ENCODE measurements around the gene MRPS2.

MRPS2 gene

GRCh38 chr9:135517407-135517822 is 16.9 kb downstream of the MRPS2 start:
- no peak overlapping the region for H3K4me3 ChIP-seq (ENCODE audit: control insufficient read depth, low read depth, low read length)
- no peak for DNase-seq (ENCODE audit: low read depth)
- no peak for TF ChIP-seq CTCF (IDR thresholded peaks at IDR 0.05; ENCODE audit: control insufficient read depth, insufficient read depth, low read depth, low read length, missing control alignments)

- no peak for DNase-seq (ENCODE audit: low read depth)
- H3K4me3 ChIP-seq (ENCODE audit: control insufficient read depth, low read depth, low read length), result no peak overlapping the region
- no peak for TF ChIP-seq CTCF (IDR thresholded peaks at IDR 0.05; ENCODE audit: control insufficient read depth, insufficient read depth, low read depth, low read length, missing control alignments)
These were observed 18.9 kb downstream of the MRPS2 start for GRCh38 chr9:135519179-135519971.

- no peak within 1 kb of the TSS for H3K4me3 ChIP-seq (ENCODE audit: control insufficient read depth, low read depth, low read length)
- no peak for DNase-seq (ENCODE audit: low read depth)
- no peak for TF ChIP-seq CTCF (IDR thresholded peaks at IDR 0.05; ENCODE audit: control insufficient read depth, insufficient read depth, low read depth, low read length, missing control alignments)
These were observed 20.6 kb downstream of the MRPS2 start, which contains the start of gene LCN1 for GRCh38 chr9:135520916-135521607. Gene LCN1 (plus strand): TSS chr9:135521440. CDS start chr9:135521498, 58 bp downstream.

- no peak overlapping the region for H3K4me3 ChIP-seq (ENCODE audit: control insufficient read depth, low read depth, low read length)
- no peak for DNase-seq (ENCODE audit: low read depth)
- TF ChIP-seq CTCF (IDR thresholded peaks at IDR 0.05; ENCODE audit: control insufficient read depth, insufficient read depth, low read depth, low read length, missing control alignments), result no peak
These were observed 21.2 kb downstream of the MRPS2 start for GRCh38 chr9:135521608-135522095.

- no peak overlapping the region for H3K4me3 ChIP-seq (ENCODE audit: control insufficient read depth, low read depth, low read length)
- no peak for DNase-seq (ENCODE audit: low read depth)
- no peak for TF ChIP-seq CTCF (IDR thresholded peaks at IDR 0.05; ENCODE audit: control insufficient read depth, insufficient read depth, low read depth, low read length, missing control alignments)
These were observed 21.8 kb downstream of the MRPS2 start for GRCh38 chr9:135522137-135522877.

GRCh38 chr9:135522931-135523330 is 22.4 kb downstream of the MRPS2 start:
- DNase-seq (ENCODE audit: low read depth), result no peak
- no peak overlapping the region for H3K4me3 ChIP-seq (ENCODE audit: control insufficient read depth, low read depth, low read length)
- TF ChIP-seq CTCF (IDR thresholded peaks at IDR 0.05; ENCODE audit: control insufficient read depth, insufficient read depth, low read depth, low read length, missing control alignments), result no peak

Measured in AG09309 (cell line).